Neuronal stem cell (in vitro differentiated cells): ENCODE results near the gene CCDC28B.

Source experiments
- DNase-seq: peaks from one replicate; pipeline ENCODE4 v3.0.0-alpha.2; 2013; ENCODE audit warnings: low spot score
- H2AFZ ChIP-seq: one replicate; pipeline ENCODE4 v1.6.1; 2013; ENCODE audit warnings: mild to moderate bottlenecking, low read length, inconsistent platforms
- H2AK5ac ChIP-seq: 2 replicates; pipeline ENCODE4 v1.6.1; 2013; ENCODE audit warnings: low read depth, mild to moderate bottlenecking, inconsistent platforms, low read length, moderate library complexity, mixed read lengths
- H2BK120ac ChIP-seq: 2 replicates; pipeline ENCODE4 v1.6.1; 2013; ENCODE audit warnings: low read depth, mild to moderate bottlenecking, inconsistent platforms, low read length, moderate library complexity, mixed read lengths
- H2BK12ac ChIP-seq: one replicate; pipeline ENCODE4 v1.6.1; 2013; ENCODE audit warnings: low read length, inconsistent platforms
- H2BK15ac ChIP-seq: 2 replicates; pipeline ENCODE4 v1.6.1; 2013; ENCODE audit warnings: mild to moderate bottlenecking, low read length, inconsistent platforms, mixed read lengths
- H2BK5ac ChIP-seq: one replicate; pipeline ENCODE4 v1.6.1; 2013; ENCODE audit warnings: inconsistent platforms, mild to moderate bottlenecking, low read length, moderate library complexity
- H3K14ac ChIP-seq: one replicate; pipeline ENCODE4 v1.6.1; 2013; ENCODE audit warnings: low read length, inconsistent platforms
- H3K18ac ChIP-seq: 2 replicates; pipeline ENCODE4 v1.6.1; 2013; ENCODE audit warnings: low read length, inconsistent platforms
- H3K23ac ChIP-seq: 2 replicates; pipeline ENCODE4 v1.6.1; 2013; ENCODE audit warnings: low read depth, mild to moderate bottlenecking, mixed read lengths, low read length, inconsistent platforms; ENCODE audit not compliant: poor library complexity
- H3K27ac ChIP-seq: replicated peaks from 3 replicates; pipeline ENCODE4 v1.5.1; 2013; ENCODE audit warnings: low read length, inconsistent platforms
- H3K27me3 ChIP-seq, 3 experiments: 2 replicates each; pipeline ENCODE4 v1.6.1; 2013; ENCODE audit warnings: low read length in 3 of 3, mild to moderate bottlenecking in 2 of 3, inconsistent platforms in 1 of 3, low read depth in 1 of 3, mixed read lengths in 1 of 3, moderate library complexity in 1 of 3; ENCODE audit not compliant: control insufficient read depth in 3 of 3, insufficient read depth in 3 of 3
- H3K36me3 ChIP-seq, 2 donors: replicated peaks in 1 of 2; 2 replicates each; pipeline ENCODE4 v1.6.1; 2013; ENCODE audit warnings: low read length in 2 of 2; ENCODE audit not compliant: control insufficient read depth in 2 of 2, insufficient read depth in 2 of 2
- H3K4ac ChIP-seq: 2 replicates; pipeline ENCODE4 v1.6.1; 2013; ENCODE audit warnings: inconsistent platforms, mild to moderate bottlenecking, low read length, moderate library complexity
- H3K4me1 ChIP-seq, 2 donors: 1 replicate in 1 of 2; 2 replicates in 1 of 2; pipeline ENCODE4 v1.6.1; 2013; ENCODE audit warnings: low read length in 2 of 2, low read depth in 1 of 2; ENCODE audit not compliant: control insufficient read depth in 2 of 2, insufficient read depth in 1 of 2
- H3K4me2 ChIP-seq: one replicate; pipeline ENCODE4 v1.6.1; 2013; ENCODE audit warnings: mild to moderate bottlenecking, low read length, inconsistent platforms; ENCODE audit not compliant: insufficient read depth, poor library complexity, severe bottlenecking
- H3K4me3 ChIP-seq, 2 donors: 2 replicates each; pipeline ENCODE4 v1.5.1; 2013; ENCODE audit warnings: low read length in 2 of 2, mild to moderate bottlenecking in 2 of 2, inconsistent platforms in 1 of 2, moderate library complexity in 1 of 2
- H3K79me1 ChIP-seq: one replicate; pipeline ENCODE4 v1.6.1; 2013; ENCODE audit warnings: low read depth, mild to moderate bottlenecking, inconsistent platforms, low read length, moderate library complexity
- H3K9ac ChIP-seq: one replicate; pipeline ENCODE4 v1.6.1; 2013; ENCODE audit warnings: mild to moderate bottlenecking, low read depth, low read length, inconsistent platforms; ENCODE audit not compliant: poor library complexity
- H3K9me3 ChIP-seq, 2 donors: replicated peaks in 1 of 2; 2 replicates each; pipeline versions ENCODE3 to v1.6.1; 2013; ENCODE audit warnings: low read length in 2 of 2, mild to moderate bottlenecking in 2 of 2, inconsistent platforms in 1 of 2, low read depth in 1 of 2, mixed read lengths in 1 of 2, moderate library complexity in 1 of 2; ENCODE audit not compliant: control insufficient read depth in 2 of 2, insufficient read depth in 1 of 2
- H4K8ac ChIP-seq: one replicate; pipeline ENCODE4 v1.6.1; 2013; ENCODE audit warnings: low read depth, mild to moderate bottlenecking, inconsistent platforms, low read length, moderate library complexity
- H4K91ac ChIP-seq: one replicate; pipeline ENCODE4 v1.6.1; 2013; ENCODE audit warnings: low read length, low read depth, mild to moderate bottlenecking, inconsistent platforms; ENCODE audit not compliant: poor library complexity
- WGBS, 2 donors: extraction: QIAGEN DNeasy Blood & Tissue Kit; methylation state at CpG; one replicate each; pipeline ENCODE4 v1.1.7; 2013; ENCODE audit warnings: missing lambda C conversion rate in 2 of 2, mixed read lengths in 1 of 2; ENCODE audit not compliant: insufficient read length in 2 of 2, insufficient replicate concordance in 1 of 2; ENCODE audit errors: extremely low coverage in 2 of 2; 5-methylcytosine and 5-hydroxymethylcytosine counted together

Gene CCDC28B

GRCh38 chr1:32228771-32229170 is 28.4 kb downstream of the CCDC28B start:
- H2AFZ ChIP-seq: no peak overlapping the region
- no peak overlapping the region for H2BK12ac ChIP-seq
- peaks cover 0 to 2% of the 10 kb centered on the region in 2 donors for H3K4me1 ChIP-seq
- H2BK120ac ChIP-seq: no peak overlapping the region
- no peak overlapping the region for H3K4me3 ChIP-seq
- H3K27ac ChIP-seq: no peak overlapping the region
- no peak overlapping the region for H3K18ac ChIP-seq
- H2AK5ac ChIP-seq: no peak overlapping the region
- DNase-seq: no peak
- H4K91ac ChIP-seq: no peak overlapping the region
- H3K9ac ChIP-seq: no peak overlapping the region
- H3K9me3 ChIP-seq: no peaks in the 10 kb centered on the region
- H3K4ac ChIP-seq: no peak overlapping the region
- H3K79me1 ChIP-seq: no peaks in the 10 kb centered on the region
- H4K8ac ChIP-seq: no peak overlapping the region
- no peak overlapping the region for H3K4me2 ChIP-seq
- no peak overlapping the region for H3K14ac ChIP-seq
- no peak overlapping the region for H2BK15ac ChIP-seq
- H3K36me3 ChIP-seq: peaks cover 38 to 82% of the 10 kb centered on the region in 2 donors
- no peak overlapping the region for H3K23ac ChIP-seq
- no peak overlapping the region for H2BK5ac ChIP-seq
- WGBS, 2 donors: no CpG with 5 or more reads among the region's 3 CpGs
- no peaks in the 10 kb centered on the region for H3K27me3 ChIP-seq

GRCh38 chr1:32231843-32232432 is 31.5 kb downstream of the CCDC28B start:
- Histone ChIP-seq H3K4me2 (no peak overlapping the region), H3K18ac (no peak overlapping the region), H2AK5ac (no peak overlapping the region), H2BK5ac (peak overlapping the region; percentile 10), H2BK15ac (no peak overlapping the region), H3K9me3 (no peaks in the 10 kb centered on the region), H3K36me3 (peaks cover 36 to 55% of the 10 kb centered on the region in 2 donors), H3K9ac (no peak overlapping the region), H3K4ac (no peak overlapping the region), H3K4me1 (peaks cover 0 to 2% of the 10 kb centered on the region in 2 donors), H4K8ac (no peak overlapping the region), H3K27me3 (no peaks in the 10 kb centered on the region), H3K79me1 (peaks cover 5% of the 10 kb centered on the region), H3K14ac (no peak overlapping the region), H2BK12ac (no peak overlapping the region), H4K91ac (no peak overlapping the region), H2AFZ (no peak overlapping the region), H2BK120ac (no peak overlapping the region), H3K23ac (no peak overlapping the region), H3K27ac (no peak overlapping the region), H3K4me3 (no peak overlapping the region)
- no CpG with 5 or more reads among the region's 5 CpGs for WGBS, 2 donors
- no peak for DNase-seq

GRCh38 chr1:32232558-32233304 is 32.3 kb downstream of the CCDC28B start:
- Histone ChIP-seq H3K4me1 (peaks cover 0 to 2% of the 10 kb centered on the region in 2 donors), H2BK15ac (no peak overlapping the region), H3K18ac (no peak overlapping the region), H2BK12ac (no peak overlapping the region), H3K27ac (no peak overlapping the region), H3K4me3 (no peak overlapping the region), H2BK5ac (peak overlapping the region; percentile 10), H4K8ac (no peak overlapping the region), H3K9ac (no peak overlapping the region), H3K14ac (no peak overlapping the region), H2AK5ac (no peak overlapping the region), H3K4me2 (no peak overlapping the region), H3K27me3 (no peaks in the 10 kb centered on the region), H2BK120ac (no peak overlapping the region), H3K23ac (no peak overlapping the region), H3K4ac (no peak overlapping the region), H4K91ac (no peak overlapping the region), H3K79me1 (peaks cover 5% of the 10 kb centered on the region), H2AFZ (no peak overlapping the region), H3K9me3 (no peaks in the 10 kb centered on the region), H3K36me3 (peaks cover 33 to 47% of the 10 kb centered on the region in 2 donors)
- DNase-seq: no peak
- WGBS, 2 donors: no CpG with 5 or more reads among the region's 8 CpGs

GRCh38 chr1:32234792-32235191 is 34.4 kb downstream of the CCDC28B start:
- H2AFZ ChIP-seq: no peak overlapping the region
- DNase-seq: no peak
- no peak overlapping the region for H3K14ac ChIP-seq
- peaks cover 19 to 29% of the 10 kb centered on the region in 2 donors for H3K36me3 ChIP-seq
- no peak overlapping the region for H4K8ac ChIP-seq
- no peaks in the 10 kb centered on the region for H3K27me3 ChIP-seq
- no peak overlapping the region for H2BK120ac ChIP-seq
- peaks cover 0 to 4% of the 10 kb centered on the region in 2 donors for H3K4me1 ChIP-seq
- no peak overlapping the region for H3K23ac ChIP-seq
- H2BK12ac ChIP-seq: no peak overlapping the region
- no peak overlapping the region for H3K4me3 ChIP-seq
- no peak overlapping the region for H3K4ac ChIP-seq
- H4K91ac ChIP-seq: no peak overlapping the region
- no peak overlapping the region for H3K27ac ChIP-seq
- no peak overlapping the region for H3K4me2 ChIP-seq
- WGBS, 2 donors: no CpG with 5 or more reads among the region's 7 CpGs
- no peak overlapping the region for H2BK15ac ChIP-seq
- no peak overlapping the region for H2AK5ac ChIP-seq
- H3K79me1 ChIP-seq: peaks cover 5% of the 10 kb centered on the region
- H3K9me3 ChIP-seq: no peaks in the 10 kb centered on the region
- no peak overlapping the region for H3K18ac ChIP-seq
- H2BK5ac ChIP-seq: peak overlapping the region; percentile 24
- H3K9ac ChIP-seq: no peak overlapping the region
